ENCODE measurements around the gene MS4A2.
"Not testable (repeated sequence)": the region's sequence is repeated elsewhere in the genome, so short reads cannot be mapped to it uniquely, and the experiment has no call there.

The MS4A2 gene

DNA sequence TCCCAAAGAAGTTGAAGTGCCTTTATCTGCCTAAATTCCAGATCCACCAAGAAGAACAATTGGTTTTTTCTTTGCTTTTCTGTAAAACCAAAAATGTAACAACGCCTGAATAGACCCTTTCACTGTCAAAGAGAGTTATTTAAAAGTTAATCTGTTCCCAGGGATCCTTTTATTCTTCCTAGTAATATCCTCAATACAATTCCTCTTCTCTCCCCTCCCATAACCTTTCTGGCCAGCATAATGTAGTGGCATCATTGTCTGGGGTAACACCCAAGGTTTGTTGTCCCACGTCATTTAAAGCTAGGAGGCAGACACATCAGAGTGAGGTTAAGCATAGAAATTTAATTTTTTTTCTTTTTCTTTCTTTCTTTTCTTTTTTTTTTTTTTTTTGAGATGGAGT is 39.9 kb downstream of the MS4A2 start:
- Histone ChIP-seq H3K27me3 (ENCODE audit: control insufficient read depth in 1 of 2, insufficient read depth in 2 of 2, low read length in 2 of 2) (no peaks in the 10 kb centered on the region), H3K9ac (ENCODE audit: low read length) (no peak overlapping the region), H3K9me3 (ENCODE audit: low read length) (no peaks in the 10 kb centered on the region), H3K27ac (ENCODE audit: low read depth, low read length) (no peak overlapping the region), H3K4me1 (ENCODE audit: insufficient read depth, low read length) (no peaks in the 10 kb centered on the region), H3K36me3 (ENCODE audit: insufficient read depth, low read length) (no peaks in the 10 kb centered on the region), H3K4me3 (ENCODE audit: low read depth in 1 of 2, low read length in 2 of 2) (no peak overlapping the region)

DNA sequence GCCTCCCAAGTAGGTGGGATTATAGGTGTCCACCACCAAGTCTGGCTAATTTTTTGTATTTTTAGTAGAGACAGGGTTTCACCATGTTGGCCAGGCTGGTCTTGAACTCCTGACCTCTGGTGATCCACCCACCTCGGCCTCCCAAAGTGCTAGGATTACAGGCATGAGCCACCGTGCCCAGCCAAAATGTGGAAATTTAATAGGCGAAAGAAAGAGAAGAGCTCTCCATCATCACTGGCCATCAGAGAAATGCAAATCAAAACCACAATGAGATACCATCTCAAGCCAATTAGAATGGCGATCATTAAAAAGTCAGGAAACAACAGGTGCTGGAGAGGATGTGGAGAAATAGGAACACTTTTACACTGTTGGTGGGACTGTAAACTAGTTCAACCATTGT is 40.4 kb downstream of the MS4A2 start:
- H3K4me1 ChIP-seq (ENCODE audit: insufficient read depth, low read length); H3K27me3 ChIP-seq (ENCODE audit: control insufficient read depth in 1 of 2, insufficient read depth in 2 of 2, low read length in 2 of 2); H3K9ac ChIP-seq (ENCODE audit: low read length); H3K4me3 ChIP-seq (ENCODE audit: low read depth in 1 of 2, low read length in 2 of 2); H3K27ac ChIP-seq (ENCODE audit: low read depth, low read length); H3K36me3 ChIP-seq (ENCODE audit: insufficient read depth, low read length); H3K9me3 ChIP-seq (ENCODE audit: low read length): not testable (repeated sequence)

DNA sequence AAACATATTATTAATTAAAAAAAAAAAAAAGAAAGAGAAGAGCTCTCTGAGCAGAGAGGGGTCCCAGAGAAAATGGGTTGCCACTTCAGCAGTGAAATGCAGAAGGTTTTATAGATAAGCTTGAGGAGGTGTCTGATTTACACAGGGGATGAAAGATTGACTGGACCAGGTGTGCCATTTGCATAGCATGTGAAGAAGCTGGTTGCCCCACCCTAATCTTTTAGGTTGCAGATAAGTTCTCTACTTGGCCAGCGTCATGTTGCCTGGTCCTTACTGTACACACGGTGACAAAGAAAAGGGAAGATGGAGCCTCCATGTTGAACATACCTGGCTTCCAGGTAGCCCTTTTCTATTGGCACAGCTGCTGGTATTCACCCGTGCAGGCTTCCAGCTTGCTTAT is 41.4 kb downstream of the MS4A2 start:
- H3K4me1 ChIP-seq (ENCODE audit: insufficient read depth, low read length) = no peaks in the 10 kb centered on the region

DNA sequence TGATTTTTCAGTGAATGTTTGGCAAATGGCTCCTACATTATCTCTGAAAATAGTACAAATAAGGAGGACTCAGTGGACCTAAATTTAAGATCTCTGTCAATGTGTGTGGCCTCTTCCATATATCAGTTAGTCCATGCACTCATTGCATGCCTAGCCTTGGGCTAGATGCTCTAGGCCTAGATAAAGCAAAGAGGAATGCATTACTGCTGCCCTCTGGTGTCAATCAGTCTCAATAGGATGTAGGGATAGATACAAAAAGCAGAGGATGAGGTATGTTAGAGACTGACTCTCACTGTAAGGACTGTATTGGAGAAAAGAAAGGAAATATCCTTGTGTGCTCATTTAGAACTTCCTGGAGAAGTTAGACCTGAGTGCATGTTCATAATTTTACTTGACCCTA is 42.0 kb downstream of the MS4A2 start:
- H3K9me3 ChIP-seq (ENCODE audit: low read length) = no peaks in the 10 kb centered on the region
- no peak overlapping the region for H3K27ac ChIP-seq (ENCODE audit: low read depth, low read length)
- H3K27me3 ChIP-seq (ENCODE audit: control insufficient read depth in 1 of 2, insufficient read depth in 2 of 2, low read length in 2 of 2) = no peaks in the 10 kb centered on the region
- H3K36me3 ChIP-seq (ENCODE audit: insufficient read depth, low read length) = no peaks in the 10 kb centered on the region
- no peak overlapping the region for H3K9ac ChIP-seq (ENCODE audit: low read length)
- no peaks in the 10 kb centered on the region for H3K4me1 ChIP-seq (ENCODE audit: insufficient read depth, low read length)
- H3K4me3 ChIP-seq (ENCODE audit: low read depth in 1 of 2, low read length in 2 of 2) = no peak overlapping the region

More for the DNA sequence above, 41.4 kb downstream of the MS4A2 start:
- Histone ChIP-seq H3K9me3 (ENCODE audit: low read length) (no peaks in the 10 kb centered on the region), H3K36me3 (ENCODE audit: insufficient read depth, low read length) (no peaks in the 10 kb centered on the region), H3K27ac (ENCODE audit: low read depth, low read length) (no peak overlapping the region), H3K9ac (ENCODE audit: low read length) (no peak overlapping the region), H3K4me3 (ENCODE audit: low read depth in 1 of 2, low read length in 2 of 2) (no peak overlapping the region), H3K27me3 (ENCODE audit: control insufficient read depth in 1 of 2, insufficient read depth in 2 of 2, low read length in 2 of 2) (no peaks in the 10 kb centered on the region)

DNA sequence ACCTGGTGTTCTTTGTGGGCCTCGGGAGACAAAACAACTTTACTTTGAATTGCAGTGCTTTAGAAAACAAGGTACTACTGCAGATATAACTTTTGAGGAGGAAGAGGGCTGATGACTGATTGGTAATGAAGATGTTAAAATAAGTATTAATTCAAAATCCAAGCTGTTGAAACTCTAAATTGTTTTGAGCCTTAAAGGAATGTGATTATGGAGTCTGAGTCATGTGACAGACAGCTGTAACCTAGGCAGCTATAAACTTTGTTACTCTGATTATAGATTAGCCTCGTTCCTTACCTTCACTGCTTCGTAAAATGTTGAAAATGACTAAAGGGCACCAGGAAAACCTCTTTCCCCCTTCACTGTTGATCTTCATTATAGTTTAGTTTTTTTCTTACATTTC is 43.4 kb downstream of the MS4A2 start:
- Histone ChIP-seq H3K27me3 (ENCODE audit: control insufficient read depth in 1 of 2, insufficient read depth in 2 of 2, low read length in 2 of 2) (no peaks in the 10 kb centered on the region), H3K9me3 (ENCODE audit: low read length) (no peaks in the 10 kb centered on the region), H3K4me3 (ENCODE audit: low read depth in 1 of 2, low read length in 2 of 2) (no peak overlapping the region), H3K27ac (ENCODE audit: low read depth, low read length) (no peak overlapping the region), H3K36me3 (ENCODE audit: insufficient read depth, low read length) (no peaks in the 10 kb centered on the region), H3K9ac (ENCODE audit: low read length) (no peak overlapping the region), H3K4me1 (ENCODE audit: insufficient read depth, low read length) (no peaks in the 10 kb centered on the region)

DNA sequence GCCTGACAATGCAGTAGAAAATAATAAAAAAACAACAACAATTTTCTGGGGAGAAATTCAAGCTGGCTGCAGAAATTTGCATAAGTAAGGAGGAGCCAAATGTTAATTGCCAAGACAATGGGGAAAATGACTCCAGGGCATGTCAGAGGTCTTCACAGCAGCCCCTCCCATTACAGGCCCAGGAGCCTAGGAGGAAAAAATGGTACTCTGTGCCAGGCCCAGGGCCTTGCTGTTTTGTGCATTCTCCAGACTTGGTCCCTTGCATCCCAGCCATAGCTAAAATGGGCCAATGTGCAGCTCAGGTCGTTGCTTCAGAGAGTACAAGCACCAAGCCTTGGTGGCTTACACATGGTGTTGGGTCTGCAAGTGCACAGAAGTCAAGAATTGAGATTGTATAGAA is 45.5 kb downstream of the MS4A2 start:
- H3K4me1 ChIP-seq (ENCODE audit: insufficient read depth, low read length) = no peaks in the 10 kb centered on the region
- H3K27me3 ChIP-seq (ENCODE audit: control insufficient read depth in 1 of 2, insufficient read depth in 2 of 2, low read length in 2 of 2) = no peaks in the 10 kb centered on the region
- no peak overlapping the region for H3K9ac ChIP-seq (ENCODE audit: low read length)
- no peaks in the 10 kb centered on the region for H3K9me3 ChIP-seq (ENCODE audit: low read length)
- no peaks in the 10 kb centered on the region for H3K36me3 ChIP-seq (ENCODE audit: insufficient read depth, low read length)
- no peak overlapping the region for H3K4me3 ChIP-seq (ENCODE audit: low read depth in 1 of 2, low read length in 2 of 2)
- H3K27ac ChIP-seq (ENCODE audit: low read depth, low read length) = no peak overlapping the region

DNA sequence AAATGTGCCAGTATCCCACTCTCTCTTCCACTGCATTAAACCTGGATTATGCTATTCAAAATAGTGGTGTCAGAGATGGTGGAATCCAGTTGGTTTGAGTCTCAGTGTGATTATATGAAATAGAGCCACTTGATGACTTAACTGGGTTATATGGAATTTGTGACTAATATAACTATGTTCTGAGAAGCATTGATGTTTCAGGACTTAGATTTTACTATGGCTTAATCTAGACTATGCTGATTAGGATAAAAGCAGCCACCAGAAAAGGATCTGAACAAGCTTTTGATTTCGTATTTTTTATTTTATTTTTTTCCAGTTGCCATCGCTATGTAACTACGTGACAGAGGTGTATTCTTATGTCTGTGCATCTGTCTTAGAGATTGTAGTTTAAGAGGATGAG is 55.3 kb downstream of the MS4A2 start:
- Histone ChIP-seq H3K9ac (ENCODE audit: low read length) (no peak overlapping the region), H3K9me3 (ENCODE audit: low read length) (no peaks in the 10 kb centered on the region), H3K36me3 (ENCODE audit: insufficient read depth, low read length) (no peaks in the 10 kb centered on the region), H3K27ac (ENCODE audit: low read depth, low read length) (no peak overlapping the region), H3K4me3 (ENCODE audit: low read depth in 1 of 2, low read length in 2 of 2) (no peak overlapping the region), H3K27me3 (ENCODE audit: control insufficient read depth in 1 of 2, insufficient read depth in 2 of 2, low read length in 2 of 2) (no peaks in the 10 kb centered on the region), H3K4me1 (ENCODE audit: insufficient read depth, low read length) (no peaks in the 10 kb centered on the region)

DNA sequence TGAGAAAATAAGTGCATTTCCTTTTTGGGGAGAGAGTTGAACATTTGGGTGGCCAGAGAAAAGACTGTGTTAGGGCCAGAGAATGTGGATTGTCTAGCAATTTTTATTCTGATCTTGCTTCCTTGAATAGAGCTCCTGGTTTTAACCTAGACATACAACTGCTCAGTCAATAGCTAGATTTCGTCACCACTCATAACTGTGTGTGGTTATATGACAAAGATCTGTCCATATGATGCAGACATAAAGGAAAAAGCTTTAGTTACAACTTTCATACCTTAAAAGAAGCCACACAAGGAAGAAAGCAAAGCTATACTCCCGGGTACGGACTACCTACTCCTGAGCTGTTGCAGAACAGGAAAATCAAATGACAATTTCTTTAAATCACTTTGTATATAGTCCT is 57.2 kb downstream of the MS4A2 start:
- H3K9ac ChIP-seq (ENCODE audit: low read length) = no peak overlapping the region
- H3K27ac ChIP-seq (ENCODE audit: low read depth, low read length) = no peak overlapping the region
- no peaks in the 10 kb centered on the region for H3K36me3 ChIP-seq (ENCODE audit: insufficient read depth, low read length)
- no peaks in the 10 kb centered on the region for H3K27me3 ChIP-seq (ENCODE audit: control insufficient read depth in 1 of 2, insufficient read depth in 2 of 2, low read length in 2 of 2)
- H3K4me1 ChIP-seq (ENCODE audit: insufficient read depth, low read length) = no peaks in the 10 kb centered on the region
- no peak overlapping the region for H3K4me3 ChIP-seq (ENCODE audit: low read depth in 1 of 2, low read length in 2 of 2)
- no peaks in the 10 kb centered on the region for H3K9me3 ChIP-seq (ENCODE audit: low read length)

Data from muscle layer of colon (tissue), 2 donors.